Right atrium auricular region (tissue), 2 donors: ENCODE results near the gene SLC24A4. TPM values are rescaled to one million over a fixed set of nuclear protein-coding genes. Genes with fewer than 3 reads are reported as not detected.

Source experiments
- DNase-seq: peaks from one replicate; pipeline ENCODE4 v3.0.0-alpha.2; 2019; ENCODE audit warnings: low spot score
- H3K27ac ChIP-seq, 2 donors: fragments of 200-600 bp; sonication (generic); 1 replicate in 1 of 2; 2 replicates in 1 of 2; pipeline ENCODE4 v1.5.1; 2016 to 2019
- H3K27me3 ChIP-seq, 2 donors: fragments of 200-600 bp; sonication (generic); one replicate each; pipeline versions ENCODE4 v1.5.1 to v1.6.0; 2017 to 2019
- H3K36me3 ChIP-seq: fragments of 200-600 bp; sonication (generic); one replicate; pipeline ENCODE4 v1.5.1; 2016
- H3K4me1 ChIP-seq, 2 donors: fragments of 200-600 bp; sonication (generic); one replicate each; pipeline versions ENCODE4 v1.5.1 to v1.6.0; 2017 to 2019
- H3K4me3 ChIP-seq, 2 donors: fragments of 200-600 bp; sonication (generic); 1 replicate in 1 of 2; 2 replicates in 1 of 2; pipeline ENCODE4 v1.5.1; 2017 to 2019; ENCODE audit warnings: mild to moderate bottlenecking in 1 of 2, moderate library complexity in 1 of 2
- H3K9me3 ChIP-seq, 2 donors: fragments of 200-600 bp; sonication (generic); one replicate each; pipeline ENCODE4 v1.5.1; 2019
- total RNA-seq, 2 donors: library from RNA; depleted of rRNA; stranded (reverse); fragments of >200 nt; gene quantifications; one replicate each; pipeline ENCODE4 v1.1.0, GENCODE V29; 2016
- TF ChIP-seq, protein P1 (sequence below), 2 donors: fragments of 200-600 bp; sonication (generic); IDR thresholded peaks; one replicate each; pipeline ENCODE4 v1.5.1; 2019; ENCODE audit warnings: antibody characterized with exemption in 2 of 2

Gene SLC24A4
- total RNA-seq, 2 donors from 2014 or later = 0.04 to 0.24 TPM

DNA sequence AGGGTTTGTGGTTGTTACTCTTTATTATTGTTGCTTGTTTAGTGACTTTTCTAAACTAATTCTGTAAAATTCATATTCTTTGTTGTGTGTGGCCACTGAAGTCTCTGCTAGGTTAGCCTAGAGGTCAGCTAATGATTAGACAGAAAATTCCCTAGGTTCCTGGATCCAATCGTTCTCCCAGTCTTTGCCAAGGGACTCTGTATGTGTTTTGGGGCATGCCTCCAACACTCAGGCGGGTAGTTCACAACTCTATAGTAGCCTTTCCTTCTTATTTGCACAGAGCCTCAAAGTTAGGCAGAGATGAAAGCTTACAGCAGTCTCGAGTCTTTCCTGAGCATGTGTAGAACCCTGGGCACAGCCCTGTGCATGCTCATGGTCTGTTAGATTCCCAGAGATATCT is 157.9 kb downstream of the SLC24A4 start:
- TF ChIP-seq, protein P1, sequence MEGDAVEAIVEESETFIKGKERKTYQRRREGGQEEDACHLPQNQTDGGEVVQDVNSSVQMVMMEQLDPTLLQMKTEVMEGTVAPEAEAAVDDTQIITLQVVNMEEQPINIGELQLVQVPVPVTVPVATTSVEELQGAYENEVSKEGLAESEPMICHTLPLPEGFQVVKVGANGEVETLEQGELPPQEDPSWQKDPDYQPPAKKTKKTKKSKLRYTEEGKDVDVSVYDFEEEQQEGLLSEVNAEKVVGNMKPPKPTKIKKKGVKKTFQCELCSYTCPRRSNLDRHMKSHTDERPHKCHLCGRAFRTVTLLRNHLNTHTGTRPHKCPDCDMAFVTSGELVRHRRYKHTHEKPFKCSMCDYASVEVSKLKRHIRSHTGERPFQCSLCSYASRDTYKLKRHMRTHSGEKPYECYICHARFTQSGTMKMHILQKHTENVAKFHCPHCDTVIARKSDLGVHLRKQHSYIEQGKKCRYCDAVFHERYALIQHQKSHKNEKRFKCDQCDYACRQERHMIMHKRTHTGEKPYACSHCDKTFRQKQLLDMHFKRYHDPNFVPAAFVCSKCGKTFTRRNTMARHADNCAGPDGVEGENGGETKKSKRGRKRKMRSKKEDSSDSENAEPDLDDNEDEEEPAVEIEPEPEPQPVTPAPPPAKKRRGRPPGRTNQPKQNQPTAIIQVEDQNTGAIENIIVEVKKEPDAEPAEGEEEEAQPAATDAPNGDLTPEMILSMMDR (IDR thresholded peaks at IDR 0.05) = no peak
- Histone ChIP-seq H3K9me3 (no peaks in the 10 kb centered on the region), H3K27me3 (no peaks in the 10 kb centered on the region), H3K4me1 (peaks cover 0 to 15% of the 10 kb centered on the region in 2 donors), H3K36me3 (no peaks in the 10 kb centered on the region), H3K27ac (no peak overlapping the region), H3K4me3 (no peak overlapping the region)
- DNase-seq = no peak

DNA sequence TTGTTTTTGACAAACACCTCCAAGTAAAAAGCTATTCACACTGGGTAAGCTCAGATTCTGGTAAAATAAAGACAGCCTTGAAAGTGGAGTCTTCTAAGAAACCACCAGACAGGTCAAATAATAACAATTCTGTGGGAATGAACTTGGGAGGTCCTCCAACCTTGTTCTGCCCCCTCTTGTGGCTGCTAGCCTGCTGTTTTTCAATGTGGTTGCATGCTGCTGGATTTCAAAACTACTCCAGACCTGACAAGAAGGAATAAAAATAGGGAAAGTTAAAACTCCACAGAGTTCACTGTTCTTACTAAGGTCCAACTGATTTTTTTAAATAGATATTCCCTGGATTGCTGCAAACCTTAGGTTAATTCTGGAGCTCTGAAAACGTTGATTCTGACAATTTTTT is 158.4 kb downstream of the SLC24A4 start:
- peak; percentile 48 for DNase-seq
- TF ChIP-seq, protein P1 (IDR thresholded peaks at IDR 0.05) = no peak

DNA sequence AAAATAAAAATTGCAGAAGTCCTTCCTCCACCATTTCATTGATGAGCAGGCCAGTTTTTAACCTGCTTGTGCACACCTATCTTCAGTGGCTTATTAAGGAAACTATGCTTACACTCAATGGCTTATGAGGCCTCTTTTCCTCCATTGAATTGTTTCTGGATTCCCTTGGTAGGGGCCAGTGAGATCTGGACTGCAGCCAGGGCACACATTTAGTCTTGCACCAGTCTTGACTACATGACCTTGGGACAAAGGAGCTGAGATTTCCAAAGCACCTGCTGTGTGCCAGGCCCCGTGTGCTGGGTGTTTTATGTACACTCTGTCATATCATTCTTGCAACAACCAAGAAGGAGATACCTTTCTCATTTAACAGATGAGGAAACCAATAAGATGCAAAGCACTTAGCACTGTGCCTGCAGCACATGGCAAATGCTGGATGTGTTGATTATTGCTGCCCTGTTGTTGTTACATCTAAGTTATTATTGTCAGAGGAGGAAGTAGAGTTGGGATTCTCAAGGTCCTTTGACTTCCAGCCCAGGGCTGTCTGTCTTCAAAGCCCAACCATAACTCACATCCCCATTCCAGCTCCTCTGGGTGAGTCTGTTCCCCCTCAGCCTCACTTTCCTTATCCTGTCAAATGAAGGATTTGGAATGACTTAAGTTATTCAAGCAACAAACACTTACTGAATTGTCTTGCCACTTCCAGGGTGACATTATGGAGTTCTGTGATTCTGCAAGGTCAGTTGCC is 159.0 kb downstream of the SLC24A4 start:
- H3K4me3 ChIP-seq = no peak overlapping the region
- H3K27ac ChIP-seq = no peak overlapping the region
- H3K36me3 ChIP-seq = no peaks in the 10 kb centered on the region
- H3K27me3 ChIP-seq = no peaks in the 10 kb centered on the region
- H3K4me1 ChIP-seq = peaks cover 0 to 10% of the 10 kb centered on the region in 2 donors
- H3K9me3 ChIP-seq = no peaks in the 10 kb centered on the region
- TF ChIP-seq, protein P1 (IDR thresholded peaks at IDR 0.05) = no peak
- peak; percentile 28 for DNase-seq

More for the DNA sequence above, 158.4 kb downstream of the SLC24A4 start:
- no peaks in the 10 kb centered on the region for H3K9me3 ChIP-seq
- peaks cover 0 to 10% of the 10 kb centered on the region in 2 donors for H3K4me1 ChIP-seq
- no peak overlapping the region for H3K27ac ChIP-seq
- H3K36me3 ChIP-seq = no peaks in the 10 kb centered on the region
- no peaks in the 10 kb centered on the region for H3K27me3 ChIP-seq
- H3K4me3 ChIP-seq = no peak overlapping the region

DNA sequence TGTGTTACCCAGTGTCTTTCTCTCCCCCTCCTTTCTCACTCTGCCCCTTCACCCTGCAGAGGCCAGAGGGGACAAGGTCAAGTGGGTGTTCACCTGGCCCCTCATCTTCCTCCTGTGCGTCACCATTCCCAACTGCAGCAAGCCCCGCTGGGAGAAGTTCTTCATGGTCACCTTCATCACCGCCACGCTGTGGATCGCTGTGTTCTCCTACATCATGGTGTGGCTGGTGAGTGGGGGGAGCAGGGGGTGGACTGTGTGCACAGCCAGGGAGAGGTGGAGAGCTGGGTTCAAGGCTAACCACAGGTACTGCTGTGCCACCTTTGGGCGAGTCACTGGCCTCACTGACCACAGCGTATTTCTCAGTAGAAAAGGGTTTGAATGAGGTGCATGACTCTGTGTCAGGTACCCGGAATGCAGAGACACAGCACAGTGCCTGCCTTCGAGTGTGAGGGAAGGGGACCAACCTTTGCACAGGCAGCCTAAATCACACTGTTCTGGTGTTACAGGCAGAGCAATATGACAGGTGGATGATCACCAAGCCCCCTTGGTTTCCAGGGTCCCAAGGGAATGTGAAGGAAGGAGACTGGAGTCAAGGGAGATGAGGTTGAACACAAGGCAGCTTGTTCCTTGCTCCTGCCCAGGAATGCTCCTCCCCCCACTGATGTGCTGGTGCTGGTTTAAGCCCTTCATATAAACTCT is 159.8 kb downstream of the SLC24A4 start:
- H3K27ac ChIP-seq = no peak overlapping the region
- H3K4me1 ChIP-seq = peaks cover 0 to 15% of the 10 kb centered on the region in 2 donors
- H3K36me3 ChIP-seq = no peaks in the 10 kb centered on the region
- no peaks in the 10 kb centered on the region for H3K9me3 ChIP-seq
- TF ChIP-seq, protein P1 (IDR thresholded peaks at IDR 0.05) = no peak
- no peak overlapping the region for H3K4me3 ChIP-seq
- no peaks in the 10 kb centered on the region for H3K27me3 ChIP-seq
- DNase-seq = peak; percentile 23

DNA sequence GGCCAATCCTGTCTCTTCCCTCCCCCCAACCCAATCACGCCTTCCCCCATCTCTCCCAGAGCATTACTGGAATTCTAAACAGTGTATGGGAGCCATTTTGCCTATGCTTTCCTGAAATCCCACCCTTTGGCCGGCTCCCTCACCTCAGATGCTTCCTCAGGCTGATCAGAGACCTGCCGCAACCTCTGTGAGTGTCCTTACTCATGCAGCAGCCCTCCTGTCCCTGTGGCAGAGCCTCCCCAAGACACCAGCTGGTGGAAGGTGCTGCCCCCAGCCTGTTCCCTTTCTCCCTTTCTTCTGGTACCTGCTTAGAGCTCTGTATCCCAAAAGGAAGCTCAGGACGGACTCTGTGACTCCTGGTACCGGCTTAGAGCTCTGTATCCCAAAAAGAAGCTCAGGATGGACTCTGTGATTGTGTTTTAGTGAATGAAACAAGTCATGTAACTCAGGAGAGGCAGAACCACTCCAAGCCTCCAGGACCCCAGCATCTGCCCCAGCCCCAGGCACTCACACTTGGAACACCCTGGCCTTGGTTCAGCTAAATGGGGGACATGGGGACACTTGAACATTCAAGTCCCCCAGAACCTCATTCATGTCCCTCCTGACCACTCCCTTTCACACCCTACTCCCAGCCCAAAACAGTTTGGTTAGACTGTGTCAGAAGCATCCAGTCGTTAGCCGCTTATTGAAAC is 161.3 kb downstream of the SLC24A4 start:
- no peak overlapping the region for H3K27ac ChIP-seq
- no peaks in the 10 kb centered on the region for H3K27me3 ChIP-seq
- H3K9me3 ChIP-seq = no peaks in the 10 kb centered on the region
- H3K4me1 ChIP-seq = peaks cover 0 to 17% of the 10 kb centered on the region in 2 donors
- no peak for DNase-seq
- H3K36me3 ChIP-seq = no peaks in the 10 kb centered on the region
- TF ChIP-seq, protein P1 (IDR thresholded peaks at IDR 0.05) = no peak
- no peak overlapping the region for H3K4me3 ChIP-seq
